ENCODE measurements around the gene ABHD1.

- TF ChIP-seq POLR2A (IDR thresholded peaks at IDR 0.05) (no peak), CTCF (IDR thresholded peaks at IDR 0.05 in 4 of 5, conservative IDR thresholded peaks at IDR 0.05 in 1 of 5) (no peak)
Measured at GRCh38 chr2:27100036-27100435, 23.6 kb upstream of the ABHD1 start.
